IMR-90 (cell line): Measurements from ENCODE around the gene NOTCH3. TPM values are rescaled to one million over a fixed set of nuclear protein-coding genes. Genes with fewer than 3 reads are reported as not detected.

Experiments used
- ATAC-seq: fragments of 200-7000 bp; cut with Tn5 transposase; 2 replicates; pipeline ENCODE4 v1.9.1; 2020; ENCODE audit warnings: low read depth, mild to moderate bottlenecking, moderate library complexity
- BruUV-seq: library from RNA; stranded (reverse); fragments of 400-500 nt; replicated peaks from 2 replicates; lab custom pipeline; 2021; lab: Mats Ljungman, UMichigan
- CTCF ChIA-PET: fragments of 300-600 bp; formaldehyde crosslinking; extraction: SDS; loops from one replicate; lab custom pipeline; 2021; ENCODE audit warnings: antibody characterized with exemption; lab: Yijun Ruan, JAX
- POLR2A ChIA-PET: fragments of 300-600 bp; sonication (Branson Sonifier 250); formaldehyde crosslinking; loops from one replicate; lab custom pipeline; 2022; ENCODE audit warnings: antibody characterized with exemption; ENCODE audit not compliant: unreplicated experiment; lab: Charles Lee
- DNase-seq: peaks from one replicate; pipeline ENCODE4 v3.0.0; 2013
- H2AFZ ChIP-seq: replicated peaks from 2 replicates; pipeline ENCODE3; 2013; ENCODE audit warnings: low read length, mild to moderate bottlenecking; ENCODE audit not compliant: poor library complexity
- H2AK5ac ChIP-seq: 2 replicates; pipeline ENCODE4 v1.6.1; 2013; ENCODE audit warnings: low read depth, low read length, inconsistent platforms
- H2AK9ac ChIP-seq: replicated peaks from 2 replicates; pipeline ENCODE3; 2013; ENCODE audit warnings: mild to moderate bottlenecking, low read depth, low read length, moderate library complexity; ENCODE audit not compliant: poor library complexity
- H2BK120ac ChIP-seq: 2 replicates; pipeline ENCODE4 v1.6.1; 2013; ENCODE audit warnings: low read depth, low read length, inconsistent platforms
- H2BK15ac ChIP-seq: 3 replicates; pipeline ENCODE4 v1.6.1; 2013; ENCODE audit warnings: low read depth, low read length, inconsistent platforms
- H2BK20ac ChIP-seq: 2 replicates; pipeline ENCODE4 v1.6.1; 2013; ENCODE audit warnings: low read depth, mild to moderate bottlenecking, inconsistent platforms, low read length, moderate library complexity
- H2BK5ac ChIP-seq: 2 replicates; pipeline ENCODE4 v1.6.1; 2013; ENCODE audit warnings: mild to moderate bottlenecking, low read depth, low read length, inconsistent platforms; ENCODE audit not compliant: poor library complexity, severe bottlenecking
- H3K14ac ChIP-seq: replicated peaks from 2 replicates; pipeline ENCODE4 v1.6.1; 2013; ENCODE audit warnings: low read depth, low read length, inconsistent platforms
- H3K18ac ChIP-seq: 2 replicates; pipeline ENCODE4 v1.6.1; 2013; ENCODE audit warnings: low read depth, low read length, control low read depth
- H3K23ac ChIP-seq: 2 replicates; pipeline ENCODE4 v1.6.1; 2013; ENCODE audit warnings: low read depth, low read length, inconsistent platforms
- H3K27ac ChIP-seq: 2 replicates; pipeline ENCODE4 v1.5.1; 2013; ENCODE audit warnings: mild to moderate bottlenecking, control low read depth, low read length; ENCODE audit not compliant: insufficient read depth
- H3K27me3 ChIP-seq: 2 replicates; pipeline ENCODE4 v1.6.1; 2013; ENCODE audit warnings: low read length; ENCODE audit not compliant: control insufficient read depth, insufficient read depth
- H3K36me3 ChIP-seq: 2 replicates; pipeline ENCODE4 v1.6.1; 2013; ENCODE audit warnings: low read length, mixed read lengths; ENCODE audit not compliant: control insufficient read depth, insufficient read depth
- H3K4ac ChIP-seq: 2 replicates; pipeline ENCODE4 v1.6.1; 2013; ENCODE audit warnings: low read depth, low read length, inconsistent platforms
- H3K4me1 ChIP-seq: 2 replicates; pipeline ENCODE4 v1.6.1; 2013; ENCODE audit warnings: low read length, mixed read lengths; ENCODE audit not compliant: control insufficient read depth, insufficient read depth
- H3K4me2 ChIP-seq: 2 replicates; pipeline ENCODE4 v1.6.1; 2013; ENCODE audit warnings: low read depth, mild to moderate bottlenecking, control low read depth, low read length, moderate library complexity
- H3K4me3 ChIP-seq: 2 replicates; pipeline ENCODE4 v1.5.1; 2013; ENCODE audit warnings: low read depth, mild to moderate bottlenecking, control low read depth, low read length, moderate library complexity; ENCODE audit not compliant: insufficient read depth
- H3K56ac ChIP-seq: 2 replicates; pipeline ENCODE4 v1.6.1; 2013; ENCODE audit warnings: low read length, inconsistent platforms; ENCODE audit not compliant: insufficient read depth; ENCODE audit errors: extremely low read depth
- H3K79me1 ChIP-seq, 2 experiments: 2 replicates each; pipeline ENCODE4 v1.6.1; 2013; ENCODE audit warnings: low read length in 2 of 2, inconsistent platforms in 1 of 2, low read depth in 1 of 2
- H3K9ac ChIP-seq: 2 replicates; pipeline ENCODE4 v1.6.1; 2013; ENCODE audit warnings: low read depth, low read length, control low read depth
- H3K9me1 ChIP-seq: 2 replicates; pipeline ENCODE4 v1.6.1; 2013; ENCODE audit warnings: low read length, inconsistent platforms; ENCODE audit not compliant: insufficient read depth
- H3K9me3 ChIP-seq: 2 replicates; pipeline ENCODE4 v1.6.1; 2013; ENCODE audit warnings: low read length; ENCODE audit not compliant: control insufficient read depth, insufficient read depth
- H4K20me1 ChIP-seq: 2 replicates; pipeline ENCODE4 v1.6.1; 2013; ENCODE audit warnings: low read length, inconsistent platforms; ENCODE audit not compliant: insufficient read depth
- H4K5ac ChIP-seq: 2 replicates; pipeline ENCODE4 v1.6.1; 2013; ENCODE audit warnings: mild to moderate bottlenecking, low read depth, low read length, control low read depth
- H4K8ac ChIP-seq, 2 experiments: 2 replicates each; pipeline ENCODE4 v1.6.1; 2013; ENCODE audit warnings: low read depth in 2 of 2, low read length in 2 of 2, control low read depth in 1 of 2, inconsistent platforms in 1 of 2
- H4K91ac ChIP-seq: 2 replicates; pipeline ENCODE4 v1.6.1; 2013; ENCODE audit warnings: low read depth, low read length, inconsistent platforms; ENCODE audit not compliant: insufficient read depth
- BHLHE40 ChIP-seq: fragments of 150-350 bp; IDR thresholded peaks from 2 replicates; pipeline ENCODE4 v1.6.1; 2016; ENCODE audit warnings: mild to moderate bottlenecking, low read depth, low read length
- CEBPB ChIP-seq: IDR thresholded peaks from 2 replicates; pipeline ENCODE4 v1.6.1; 2012; ENCODE audit warnings: low read depth, low read length, improper control_type of control experiment
- CHD1 ChIP-seq: IDR thresholded peaks from 2 replicates; pipeline ENCODE4 v1.6.1; 2012; ENCODE audit warnings: low read depth, low read length, improper control_type of control experiment
- FOS ChIP-seq: fragments of 150-350 bp; IDR thresholded peaks from 2 replicates; pipeline ENCODE4 v1.6.1; 2016; ENCODE audit warnings: low read depth, low read length
- MAFK ChIP-seq: IDR thresholded peaks from 2 replicates; pipeline ENCODE4 v1.6.1; 2012; ENCODE audit warnings: low read depth, low read length, improper control_type of control experiment
- MAZ ChIP-seq: IDR thresholded peaks from 2 replicates; pipeline ENCODE4 v1.6.1; 2012; ENCODE audit warnings: low read depth, mild to moderate bottlenecking, low read length, improper control_type of control experiment, moderate library complexity, borderline replicate concordance
- MXI1 ChIP-seq: IDR thresholded peaks from 2 replicates; pipeline ENCODE4 v1.6.1; 2012; ENCODE audit warnings: low read depth, mild to moderate bottlenecking, low read length, moderate library complexity, borderline replicate concordance
- NFE2L2 ChIP-seq: fragments of 150-350 bp; IDR thresholded peaks from 2 replicates; pipeline ENCODE4 v1.6.1; 2016; ENCODE audit warnings: low read depth, mild to moderate bottlenecking, low read length
- POLR2A ChIP-seq: IDR thresholded peaks from 2 replicates; pipeline ENCODE4 v1.6.1; 2012; ENCODE audit warnings: mild to moderate bottlenecking, low read depth, low read length
- RAD21 ChIP-seq: IDR thresholded peaks from 2 replicates; pipeline ENCODE4 v1.6.1; 2012; ENCODE audit warnings: low read length, improper control_type of control experiment
- RCOR1 ChIP-seq: IDR thresholded peaks from 2 replicates; pipeline ENCODE4 v1.6.1; 2012; ENCODE audit warnings: mild to moderate bottlenecking, low read length, improper control_type of control experiment; ENCODE audit not compliant: insufficient replicate concordance
- RFX5 ChIP-seq: IDR thresholded peaks from 2 replicates; pipeline ENCODE4 v1.8.0; 2012; ENCODE audit warnings: low read depth, mild to moderate bottlenecking, low read length, moderate library complexity
- SMC3 ChIP-seq: fragments of 150-350 bp; IDR thresholded peaks from 2 replicates; pipeline ENCODE4 v1.6.1; 2016; ENCODE audit warnings: low read depth, mild to moderate bottlenecking, antibody characterized with exemption, low read length, moderate library complexity
- WGBS, 2 experiments: methylation state at CpG; one replicate each; pipeline versions ENCODE4 v1.1.5 to v1.1.7; 2013; ENCODE audit warnings: missing lambda C conversion rate in 2 of 2; ENCODE audit not compliant: insufficient read length in 1 of 2; ENCODE audit errors: extremely low coverage in 2 of 2; 5-methylcytosine and 5-hydroxymethylcytosine counted together
- dilution Hi-C: fragments of 300-500 bp; cut with HindIII; formaldehyde crosslinking; loops from one replicate; pipeline ENCODE4 v1.14.3; 2018; ENCODE audit warnings: low sequenced_read_pairs; ENCODE audit not compliant: unreplicated experiment
- in situ Hi-C: fragments of 300-500 bp; cut with MboI; formaldehyde crosslinking; loops from 3 replicates; pipeline ENCODE4 v1.14.3; 2019; ENCODE audit warnings: low sequenced_read_pairs, inconsistent platforms, mixed read lengths
- intact Hi-C: fragments of 100-400 bp; cut with micrococcal nuclease; formaldehyde crosslinking; loops from 2 replicates; pipeline ENCODE4 v1.10.0; 2022
- polyA plus RNA-seq, 3 experiments: library from polyadenylated mRNA; depleted of rRNA; stranded (reverse); fragments of >200 nt; gene quantifications; 2 replicates each; pipeline ENCODE4 v1.2.3, GENCODE V29; 2012; ENCODE audit warnings: low replicate concordance in 1 of 3
- total RNA-seq: library from RNA; depleted of rRNA; stranded (reverse); fragments of >200 nt; gene quantifications from 2 replicates; pipeline ENCODE4 v1.2.3, GENCODE V29; 2012
- TF ChIP-seq, protein P1 (sequence below): conservative IDR thresholded peaks from 2 replicates; pipeline ENCODE4 v1.5.1; 2012; ENCODE audit warnings: mild to moderate bottlenecking, low read depth, low read length, improper control_type of control experiment
- TF ChIP-seq, protein P2 (sequence below): fragments of 150-350 bp; IDR thresholded peaks from 2 replicates; pipeline ENCODE4 v1.6.1; 2017; ENCODE audit warnings: mild to moderate bottlenecking, antibody characterized with exemption, low read length, low read depth
- TF ChIP-seq, protein P3 (sequence below): fragments of 150-350 bp; IDR thresholded peaks from 2 replicates; pipeline ENCODE4 v1.6.1; 2016; ENCODE audit warnings: low read depth, mild to moderate bottlenecking, low read length, moderate library complexity, borderline replicate concordance

NOTCH3 gene
- total and polyA plus RNA-seq, 2 of the 4 experiments (the other 2 are of a cell fraction) = 5.9 to 25.1 TPM

DNA sequence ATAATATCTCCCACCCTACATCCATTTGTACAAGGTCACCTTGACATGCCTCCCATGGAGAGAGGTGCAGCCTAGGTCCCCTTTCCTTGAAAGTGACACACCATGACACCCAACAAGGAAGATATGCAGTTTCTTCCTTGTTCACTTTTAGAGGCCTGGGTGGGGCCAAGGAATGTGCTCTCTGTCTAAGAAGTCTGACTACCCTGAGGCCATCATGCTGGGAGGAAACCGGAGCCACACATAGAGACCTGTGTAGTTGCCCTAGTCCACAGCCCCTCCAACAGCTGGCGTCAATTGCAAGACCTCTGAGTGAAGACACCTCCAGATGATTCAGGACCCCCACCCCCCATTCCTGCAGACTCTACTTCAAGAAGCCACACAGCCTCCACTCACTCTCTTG is 82.5 kb downstream of the NOTCH3 start:
- no peak overlapping the region for H2BK120ac ChIP-seq
- ATAC-seq (no peak), DNase-seq (no peak)
- peaks cover 2% of the 10 kb centered on the region; the same call in 1 of the 2 replicates for H3K9me3 ChIP-seq
- no TSS peak for BruUV-seq
- H2BK20ac ChIP-seq = no peak overlapping the region
- no peak overlapping the region for H2AK9ac ChIP-seq
- H3K4me3 ChIP-seq = no peak overlapping the region
- dilution Hi-C loops = no loop called here
- peaks cover 10% of the 10 kb centered on the region; the same call in 1 of the 2 replicates for H3K9me1 ChIP-seq
- in situ Hi-C loops = loop anchor here (10.0 to 25.0 kb wide), 2 partner anchors 137 to 1069 kb away; partner anchors contain the start of genes AP1M1 and FAM32A
- H3K14ac ChIP-seq = no peak overlapping the region
- peaks cover 8 to 55% of the 10 kb centered on the region in 2 experiments for H3K79me1 ChIP-seq
- H3K4me1 ChIP-seq = no peaks in the 10 kb centered on the region; the same call in 1 of the 2 replicates
- no peaks in the 10 kb centered on the region for H3K27me3 ChIP-seq
- no peak overlapping the region for H2AFZ ChIP-seq
- WGBS, 2 experiments = 90% methylated on average over 2 of the region's 2 CpGs; no CpG with 5 or more reads in 1 of the 2 experiments
- CTCF ChIA-PET = no interaction called here
- H3K4ac ChIP-seq = no peak overlapping the region
- H3K56ac ChIP-seq = no peak overlapping the region
- H4K20me1 ChIP-seq = peaks cover 27% of the 10 kb centered on the region
- no peak for TF ChIP-seq RFX5
- TF ChIP-seq CHD1 = no peak
- TF ChIP-seq SMC3 = no peak
- no peak for TF ChIP-seq MAZ
- no peak for TF ChIP-seq NFE2L2
- TF ChIP-seq, protein P1, sequence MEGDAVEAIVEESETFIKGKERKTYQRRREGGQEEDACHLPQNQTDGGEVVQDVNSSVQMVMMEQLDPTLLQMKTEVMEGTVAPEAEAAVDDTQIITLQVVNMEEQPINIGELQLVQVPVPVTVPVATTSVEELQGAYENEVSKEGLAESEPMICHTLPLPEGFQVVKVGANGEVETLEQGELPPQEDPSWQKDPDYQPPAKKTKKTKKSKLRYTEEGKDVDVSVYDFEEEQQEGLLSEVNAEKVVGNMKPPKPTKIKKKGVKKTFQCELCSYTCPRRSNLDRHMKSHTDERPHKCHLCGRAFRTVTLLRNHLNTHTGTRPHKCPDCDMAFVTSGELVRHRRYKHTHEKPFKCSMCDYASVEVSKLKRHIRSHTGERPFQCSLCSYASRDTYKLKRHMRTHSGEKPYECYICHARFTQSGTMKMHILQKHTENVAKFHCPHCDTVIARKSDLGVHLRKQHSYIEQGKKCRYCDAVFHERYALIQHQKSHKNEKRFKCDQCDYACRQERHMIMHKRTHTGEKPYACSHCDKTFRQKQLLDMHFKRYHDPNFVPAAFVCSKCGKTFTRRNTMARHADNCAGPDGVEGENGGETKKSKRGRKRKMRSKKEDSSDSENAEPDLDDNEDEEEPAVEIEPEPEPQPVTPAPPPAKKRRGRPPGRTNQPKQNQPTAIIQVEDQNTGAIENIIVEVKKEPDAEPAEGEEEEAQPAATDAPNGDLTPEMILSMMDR = no peak
- TF ChIP-seq, protein P2, sequence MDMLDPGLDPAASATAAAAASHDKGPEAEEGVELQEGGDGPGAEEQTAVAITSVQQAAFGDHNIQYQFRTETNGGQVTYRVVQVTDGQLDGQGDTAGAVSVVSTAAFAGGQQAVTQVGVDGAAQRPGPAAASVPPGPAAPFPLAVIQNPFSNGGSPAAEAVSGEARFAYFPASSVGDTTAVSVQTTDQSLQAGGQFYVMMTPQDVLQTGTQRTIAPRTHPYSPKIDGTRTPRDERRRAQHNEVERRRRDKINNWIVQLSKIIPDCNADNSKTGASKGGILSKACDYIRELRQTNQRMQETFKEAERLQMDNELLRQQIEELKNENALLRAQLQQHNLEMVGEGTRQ = no peak
- no peak for TF ChIP-seq FOS
- no peak for TF ChIP-seq RCOR1
- no peak for TF ChIP-seq MAFK
- no peak for TF ChIP-seq POLR2A
- TF ChIP-seq CEBPB = no peak
- no peak for TF ChIP-seq RAD21
- TF ChIP-seq MXI1 = no peak
- TF ChIP-seq, protein P3, sequence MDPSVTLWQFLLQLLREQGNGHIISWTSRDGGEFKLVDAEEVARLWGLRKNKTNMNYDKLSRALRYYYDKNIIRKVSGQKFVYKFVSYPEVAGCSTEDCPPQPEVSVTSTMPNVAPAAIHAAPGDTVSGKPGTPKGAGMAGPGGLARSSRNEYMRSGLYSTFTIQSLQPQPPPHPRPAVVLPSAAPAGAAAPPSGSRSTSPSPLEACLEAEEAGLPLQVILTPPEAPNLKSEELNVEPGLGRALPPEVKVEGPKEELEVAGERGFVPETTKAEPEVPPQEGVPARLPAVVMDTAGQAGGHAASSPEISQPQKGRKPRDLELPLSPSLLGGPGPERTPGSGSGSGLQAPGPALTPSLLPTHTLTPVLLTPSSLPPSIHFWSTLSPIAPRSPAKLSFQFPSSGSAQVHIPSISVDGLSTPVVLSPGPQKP = no peak
- TF ChIP-seq BHLHE40 = no peak
- no peak overlapping the region for H4K91ac ChIP-seq
- H4K8ac ChIP-seq = no peak overlapping the region
- H2BK15ac ChIP-seq = no peak overlapping the region
- POLR2A ChIA-PET = no interaction called here
- H3K18ac ChIP-seq = no peak overlapping the region
- no peak overlapping the region for H3K27ac ChIP-seq
- no peak overlapping the region for H3K9ac ChIP-seq
- H4K5ac ChIP-seq = no peak overlapping the region
- intact Hi-C loops = no loop called here
- H3K23ac ChIP-seq = no peak overlapping the region
- H3K4me2 ChIP-seq = no peak overlapping the region
- no peak overlapping the region for H2BK5ac ChIP-seq
- H2AK5ac ChIP-seq = no peak overlapping the region
- peaks cover 82% of the 10 kb centered on the region for H3K36me3 ChIP-seq
